Ectodermal cell (in vitro differentiated cells): ENCODE results near the gene CCL14.

Experiments used
- H3K27ac ChIP-seq: 2 replicates; pipeline ENCODE4 v1.7.0; 2013; ENCODE audit warnings: mild to moderate bottlenecking, low read depth, low read length; ENCODE audit not compliant: insufficient read depth, poor library complexity, severe bottlenecking
- H3K27me3 ChIP-seq: 2 replicates; pipeline ENCODE4 v1.7.0; 2013; ENCODE audit warnings: mild to moderate bottlenecking, low read length; ENCODE audit not compliant: insufficient read depth, control insufficient read depth, poor library complexity, severe bottlenecking
- H3K36me3 ChIP-seq: one replicate; pipeline ENCODE4 v1.7.0; 2013; ENCODE audit warnings: low read length; ENCODE audit not compliant: control insufficient read depth, insufficient read depth
- H3K4me1 ChIP-seq: one replicate; pipeline ENCODE4 v1.7.0; 2013; ENCODE audit warnings: low read length; ENCODE audit not compliant: control insufficient read depth, insufficient read depth
- H3K4me3 ChIP-seq: 2 replicates; pipeline ENCODE4 v1.7.0; 2013; ENCODE audit warnings: low read depth, low read length, control low read depth; ENCODE audit not compliant: insufficient read depth
- H3K9me3 ChIP-seq: 2 replicates; pipeline ENCODE4 v1.7.0; 2013; ENCODE audit warnings: mild to moderate bottlenecking, low read length, moderate library complexity; ENCODE audit not compliant: control insufficient read depth
- WGBS, 2 experiments: methylation state at CpG; one replicate each; pipeline ENCODE4 v1.1.7; 2013; ENCODE audit warnings: missing lambda C conversion rate in 2 of 2; 5-methylcytosine and 5-hydroxymethylcytosine counted together

The CCL14 gene

GRCh38 chr17:35972945-35973332 lies 13.6 kb downstream of the CCL14 start:
- Histone ChIP-seq H3K27me3 (no peaks in the 10 kb centered on the region), H3K27ac (no peak overlapping the region), H3K9me3 (no peaks in the 10 kb centered on the region), H3K36me3 (no peaks in the 10 kb centered on the region), H3K4me1 (no peaks in the 10 kb centered on the region), H3K4me3 (no peak overlapping the region)
- WGBS, 2 experiments = 91 to 94% methylated on average over 4 of the region's 4 CpGs

- no peaks in the 10 kb centered on the region for H3K4me1 ChIP-seq
- no peaks in the 10 kb centered on the region for H3K9me3 ChIP-seq
- H3K27me3 ChIP-seq = no peaks in the 10 kb centered on the region
- 94 to 95% methylated on average over 6 of the region's 6 CpGs for WGBS, 2 experiments
- no peak overlapping the region for H3K27ac ChIP-seq
- no peak overlapping the region for H3K4me3 ChIP-seq
- H3K36me3 ChIP-seq = no peaks in the 10 kb centered on the region
Measured at GRCh38 chr17:35972535-35972934, 14.0 kb downstream of the CCL14 start.

- Histone ChIP-seq H3K4me1 (no peaks in the 10 kb centered on the region), H3K27me3 (no peaks in the 10 kb centered on the region), H3K27ac (no peak overlapping the region), H3K4me3 (no peak overlapping the region), H3K36me3 (no peaks in the 10 kb centered on the region), H3K9me3 (no peaks in the 10 kb centered on the region)
- 87 to 100% methylated on average over 1 of the region's 1 CpG for WGBS, 2 experiments
Measured at GRCh38 chr17:35972066-35972465, 14.5 kb downstream of the CCL14 start.

GRCh38 chr17:35969558-35970380 lies 16.8 kb downstream of the CCL14 start:
- 59 to 62% methylated on average over 8 of the region's 8 CpGs for WGBS, 2 experiments
- Histone ChIP-seq H3K36me3 (no peaks in the 10 kb centered on the region), H3K4me1 (no peaks in the 10 kb centered on the region), H3K27me3 (no peaks in the 10 kb centered on the region), H3K4me3 (no peak overlapping the region), H3K27ac (no peak overlapping the region), H3K9me3 (no peaks in the 10 kb centered on the region)

GRCh38 chr17:35968520-35969054 lies 17.9 kb downstream of the CCL14 start:
- Histone ChIP-seq H3K27ac (no peak overlapping the region), H3K4me1 (no peaks in the 10 kb centered on the region), H3K9me3 (no peaks in the 10 kb centered on the region), H3K4me3 (no peak overlapping the region), H3K36me3 (no peaks in the 10 kb centered on the region), H3K27me3 (no peaks in the 10 kb centered on the region)
- WGBS, 2 experiments = 88 to 89% methylated on average over 10 of the region's 10 CpGs

- H3K27ac ChIP-seq = no peak overlapping the region
- 95% methylated on average over 7 of the region's 7 CpGs for WGBS, 2 experiments
- H3K9me3 ChIP-seq = no peaks in the 10 kb centered on the region
- H3K4me1 ChIP-seq = no peaks in the 10 kb centered on the region
- H3K36me3 ChIP-seq = no peaks in the 10 kb centered on the region
- H3K27me3 ChIP-seq = no peaks in the 10 kb centered on the region
- H3K4me3 ChIP-seq = no peak overlapping the region
Measured at GRCh38 chr17:35965272-35965671, 21.3 kb downstream of the CCL14 start.

- H3K4me1 ChIP-seq = no peaks in the 10 kb centered on the region
- no peaks in the 10 kb centered on the region for H3K36me3 ChIP-seq
- WGBS, 2 experiments = 95 to 96% methylated on average over 6 of the region's 6 CpGs
- H3K27me3 ChIP-seq = no peaks in the 10 kb centered on the region
- no peak overlapping the region for H3K4me3 ChIP-seq
- H3K9me3 ChIP-seq = no peaks in the 10 kb centered on the region
- H3K27ac ChIP-seq = no peak overlapping the region
Measured at GRCh38 chr17:35963663-35964062, 22.9 kb downstream of the CCL14 start.

- no peak overlapping the region for H3K27ac ChIP-seq
- WGBS, 2 experiments = 58 to 63% methylated on average over 7 of the region's 7 CpGs
- H3K9me3 ChIP-seq = no peaks in the 10 kb centered on the region
- H3K4me1 ChIP-seq = no peaks in the 10 kb centered on the region
- no peak overlapping the region for H3K4me3 ChIP-seq
- no peaks in the 10 kb centered on the region for H3K36me3 ChIP-seq
- H3K27me3 ChIP-seq = no peaks in the 10 kb centered on the region
Measured at GRCh38 chr17:35953720-35954119, 32.8 kb downstream of the CCL14 start.

- no peaks in the 10 kb centered on the region for H3K36me3 ChIP-seq
- no peak overlapping the region for H3K4me3 ChIP-seq
- H3K4me1 ChIP-seq = no peaks in the 10 kb centered on the region
- H3K27me3 ChIP-seq = no peaks in the 10 kb centered on the region
- H3K27ac ChIP-seq = no peak overlapping the region
- no peaks in the 10 kb centered on the region for H3K9me3 ChIP-seq
- 93% methylated on average over 3 of the region's 3 CpGs for WGBS, 2 experiments
Measured at GRCh38 chr17:35949401-35949800, 37.1 kb downstream of the CCL14 start.

- 90 to 93% methylated on average over 7 of the region's 7 CpGs for WGBS, 2 experiments
- H3K27me3 ChIP-seq = no peaks in the 10 kb centered on the region
- no peaks in the 10 kb centered on the region for H3K9me3 ChIP-seq
- no peak overlapping the region for H3K4me3 ChIP-seq
- H3K4me1 ChIP-seq = no peaks in the 10 kb centered on the region
- no peak overlapping the region for H3K27ac ChIP-seq
- no peaks in the 10 kb centered on the region for H3K36me3 ChIP-seq
Measured at GRCh38 chr17:35948092-35948491, 38.4 kb downstream of the CCL14 start.
